ENCODE measurements around the gene CAMTA1. TPM values are rescaled to one million over a fixed set of nuclear protein-coding genes. Genes with fewer than 3 reads are reported as not detected.

Gene CAMTA1
- total and polyA plus RNA-seq, 9 of the 15 experiments (the other 6 are each of a cell fraction or from before 2014, with no cell fraction given), result 43.9 to 161 (median 65.9) TPM

DNA sequence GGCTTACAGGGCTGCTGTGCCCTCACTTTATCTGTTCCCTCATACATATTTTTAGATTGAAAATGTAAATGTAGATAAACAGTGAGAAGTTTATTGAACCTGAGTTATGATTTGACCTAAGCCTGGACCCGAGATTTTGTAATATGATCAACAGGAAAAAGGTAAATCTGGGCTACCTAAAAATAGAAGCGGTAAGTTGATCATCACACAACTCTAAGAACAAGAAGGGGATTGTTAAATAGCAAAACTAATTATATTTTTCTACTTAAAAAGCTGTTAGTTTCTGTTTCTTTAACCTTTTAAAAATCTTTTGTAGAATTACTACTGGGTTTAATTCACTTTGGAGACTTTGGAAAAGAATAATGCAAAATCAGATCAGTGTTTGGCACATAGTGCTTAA lies 35.6 kb downstream of the CAMTA1 start:
- Histone ChIP-seq H3K79me2 (ENCODE audit: control insufficient read depth, insufficient read depth, low read length) (no peaks in the 10 kb centered on the region; the same call in 2 of the 3 replicates), H3K9me1 (ENCODE audit: control insufficient read depth, insufficient read depth, low read length) (no peaks in the 10 kb centered on the region), H4K20me1 (replicated peaks; ENCODE audit: control insufficient read depth, insufficient read depth, low read length) (peaks cover 15% of the 10 kb centered on the region), H3K36me3 (ENCODE audit: control insufficient read depth, insufficient read depth, low read length) (peaks cover 3% of the 10 kb centered on the region; the same call in 1 of the 3 replicates), H3K4me3 (no peak overlapping the region), H3K27me3 (ENCODE audit: control insufficient read depth in 2 of 2, insufficient read depth in 2 of 2, low read length in 2 of 2) (no peaks in the 10 kb centered on the region), H2AFZ (ENCODE audit: low read depth, low read length) (no peak overlapping the region), H3K4me2 (ENCODE audit: insufficient read depth, low read length) (no peak overlapping the region), H3K4me1 (replicated peaks in 1 of 2; ENCODE audit: control insufficient read depth in 2 of 2, insufficient read depth in 2 of 2, low read length in 2 of 2) (no peaks in the 10 kb centered on the region; a peak in 1 of 5 replicates), H3K9ac (ENCODE audit: insufficient read depth in 1 of 2, low read depth in 2 of 2, low read length in 2 of 2) (no peak overlapping the region), H3K27ac (ENCODE audit: extremely low read depth, low read depth, low read length) (no peak overlapping the region), H3K9me3 (replicated peaks; ENCODE audit: control insufficient read depth, insufficient read depth, low read depth, low read length) (no peaks in the 10 kb centered on the region)
- no TSS peak for BruUV-seq (replicated peaks)
- 70% methylated on average over 2 of the region's 2 CpGs for WGBS (ENCODE audit: insufficient coverage, low coverage, missing lambda C conversion rate)
- no peak for FAIRE-seq
- POLR2A ChIA-PET, result no interaction called here
- TF ChIP-seq, protein P1, sequence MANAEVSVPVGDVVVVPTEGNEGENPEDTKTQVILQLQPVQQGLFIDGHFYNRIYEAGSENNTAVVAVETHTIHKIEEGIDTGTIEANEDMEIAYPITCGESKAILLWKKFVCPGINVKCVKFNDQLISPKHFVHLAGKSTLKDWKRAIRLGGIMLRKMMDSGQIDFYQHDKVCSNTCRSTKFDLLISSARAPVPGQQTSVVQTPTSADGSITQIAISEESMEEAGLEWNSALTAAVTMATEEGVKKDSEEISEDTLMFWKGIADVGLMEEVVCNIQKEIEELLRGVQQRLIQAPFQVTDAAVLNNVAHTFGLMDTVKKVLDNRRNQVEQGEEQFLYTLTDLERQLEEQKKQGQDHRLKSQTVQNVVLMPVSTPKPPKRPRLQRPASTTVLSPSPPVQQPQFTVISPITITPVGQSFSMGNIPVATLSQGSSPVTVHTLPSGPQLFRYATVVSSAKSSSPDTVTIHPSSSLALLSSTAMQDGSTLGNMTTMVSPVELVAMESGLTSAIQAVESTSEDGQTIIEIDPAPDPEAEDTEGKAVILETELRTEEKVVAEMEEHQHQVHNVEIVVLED (CRISPR knock-in tag; IDR thresholded peaks at IDR 0.05), result no peak
- TF ChIP-seq ZNF12 (CRISPR knock-in tag; IDR thresholded peaks at IDR 0.05), result no peak
- CTCF ChIA-PET (ENCODE audit: low intra/inter-chr PET ratio), result no interaction called here
- intact Hi-C loops (cut with micrococcal nuclease) (no loop called here), in situ Hi-C loops (cut with MboI) (no loop called here)
- ATAC-seq, result no peak
- DNase-seq (ENCODE audit: extremely low read depth in 1 of 4, low spot score in 3 of 4), result no peak
